Stomach (tissue), 9 donors: ENCODE measurements around the gene KLHL1. TPM values are rescaled to one million over a fixed set of nuclear protein-coding genes. Genes with fewer than 3 reads are reported as not detected.

ENCODE experiments used
- DNase-seq, 2 donors: peaks; one replicate each; pipeline versions ENCODE4 v3.0.0 to v3.0.0-alpha.2; 2013 to 2019
- H3K27ac ChIP-seq, 5 donors: fragments of 200-600 bp in 4 of 5; sonication (generic) in 4 of 5; one replicate each; pipeline ENCODE4 v1.5.1; 2013 to 2019; ENCODE audit warnings: mild to moderate bottlenecking in 1 of 5, moderate library complexity in 1 of 5
- H3K27me3 ChIP-seq, 3 donors: fragments of 200-600 bp; sonication (generic); one replicate each; pipeline ENCODE4 v1.5.1; 2017 to 2019; ENCODE audit warnings: mixed run types in 1 of 3
- H3K36me3 ChIP-seq, 4 donors: fragments of 200-600 bp; sonication (generic); 1 replicate in 3 of 4; 2 replicates in 1 of 4; pipeline ENCODE4 v1.5.1; 2016 to 2019
- H3K4me1 ChIP-seq, 4 donors: fragments of 200-600 bp; sonication (generic); one replicate each; pipeline ENCODE4 v1.5.1; 2016 to 2019
- H3K4me3 ChIP-seq, 4 donors: fragments of 200-600 bp; sonication (generic) in 3 of 4; one replicate each; pipeline ENCODE4 v1.5.1; 2016 to 2019; ENCODE audit warnings: mild to moderate bottlenecking in 1 of 4
- H3K9me3 ChIP-seq, 4 donors: fragments of 200-600 bp; sonication (generic); one replicate each; pipeline ENCODE4 v1.5.1; 2016 to 2019
- EP300 ChIP-seq: sonication (generic); formaldehyde crosslinking; IDR thresholded peaks from one replicate; pipeline ENCODE4 v1.6.1; 2017; ENCODE audit warnings: antibody characterized with exemption
- POLR2A ChIP-seq, 4 donors: fragments of 450-650 bp; IDR thresholded peaks; one replicate each; pipeline ENCODE4 v1.6.1; 2016; ENCODE audit warnings: antibody characterized with exemption in 4 of 4, control low read depth in 2 of 4, mild to moderate bottlenecking in 1 of 4, moderate library complexity in 1 of 4
- POLR2AphosphoS5 ChIP-seq, 3 donors: sonication (generic); formaldehyde crosslinking; IDR thresholded peaks; one replicate each; pipeline ENCODE4 v1.6.1; 2016; ENCODE audit warnings: antibody characterized with exemption in 3 of 3
- WGBS, 5 donors: extraction: QIAGEN DNeasy Blood & Tissue Kit in 3 of 5; methylation state at CpG; one replicate each; pipeline versions ENCODE4 v1.1.5 to v1.1.7; 2013 to 2018; 5-methylcytosine and 5-hydroxymethylcytosine counted together
- intact Hi-C: fragments of 100-400 bp; cut with DNase I; formaldehyde crosslinking; loops from one replicate; pipeline ENCODE4 v1.15.1; 2023; ENCODE audit warnings: low total_unique reads
- polyA plus RNA-seq, 3 donors: library from polyadenylated mRNA; stranded (reverse); fragments of 200-250 nt; gene quantifications; one replicate each; pipeline ENCODE4 v1.2.3, GENCODE V29; 2013
- small RNA-seq, 4 donors: library from RNA; depleted of rRNA; stranded (forward); fragments of <200 nt; gene quantifications; one replicate each; pipeline ENCODE3, GENCODE V24; 2016
- total RNA-seq, 5 donors: library from RNA; depleted of rRNA; stranded (reverse); fragments of >200 nt; gene quantifications; one replicate each; pipeline versions ENCODE4 v1.1.0 to v1.2.3, GENCODE V29; 2014 to 2016
- TF ChIP-seq, protein P1 (sequence below), 7 experiments: fragments of 450-650 bp in 4 of 7; fragments of 200-600 bp in 3 of 7; sonication (generic) in 3 of 7; IDR thresholded peaks; one replicate each; pipeline ENCODE4 v1.5.1; 2016 to 2019; ENCODE audit warnings: antibody characterized with exemption in 7 of 7, control low read depth in 2 of 7, mild to moderate bottlenecking in 1 of 7
- donor health status: healthy with polysubstance abuse.
- donor health status: Bipolar disorder and iron deficiency.
- donor health status: healthy.

Gene KLHL1
- total and polyA plus RNA-seq, 8 donors = 0.14 to 0.45 (median 0.37) TPM; not detected in 5

DNA sequence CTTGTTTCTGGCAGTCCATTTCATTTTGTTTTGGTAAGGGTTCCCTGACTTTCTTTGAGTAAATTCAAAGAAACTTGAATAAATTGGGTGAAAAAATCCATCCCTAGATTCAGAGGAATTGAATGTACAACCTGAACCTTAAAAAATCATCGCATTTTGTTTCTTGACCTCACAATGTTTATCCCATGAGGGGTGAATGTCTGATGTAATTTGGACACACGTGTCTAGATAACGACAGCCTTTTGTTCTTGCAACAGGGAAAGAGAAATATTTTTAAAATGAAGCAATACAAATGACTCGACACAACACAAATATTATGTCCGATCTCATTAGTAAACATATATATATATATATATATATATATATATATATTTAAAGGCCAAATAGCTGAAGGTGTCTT lies 453.9 kb downstream of the KLHL1 start:
- H3K36me3 ChIP-seq = no peaks in the 10 kb centered on the region
- H3K9me3 ChIP-seq = peaks cover 0 to 25% (median 4%) of the 10 kb centered on the region in 4 donors
- TF ChIP-seq POLR2A (IDR thresholded peaks at IDR 0.05) (no peak), EP300 (no peak), POLR2AphosphoS5 (IDR thresholded peaks at IDR 0.05) (no peak)
- TF ChIP-seq, protein P1, sequence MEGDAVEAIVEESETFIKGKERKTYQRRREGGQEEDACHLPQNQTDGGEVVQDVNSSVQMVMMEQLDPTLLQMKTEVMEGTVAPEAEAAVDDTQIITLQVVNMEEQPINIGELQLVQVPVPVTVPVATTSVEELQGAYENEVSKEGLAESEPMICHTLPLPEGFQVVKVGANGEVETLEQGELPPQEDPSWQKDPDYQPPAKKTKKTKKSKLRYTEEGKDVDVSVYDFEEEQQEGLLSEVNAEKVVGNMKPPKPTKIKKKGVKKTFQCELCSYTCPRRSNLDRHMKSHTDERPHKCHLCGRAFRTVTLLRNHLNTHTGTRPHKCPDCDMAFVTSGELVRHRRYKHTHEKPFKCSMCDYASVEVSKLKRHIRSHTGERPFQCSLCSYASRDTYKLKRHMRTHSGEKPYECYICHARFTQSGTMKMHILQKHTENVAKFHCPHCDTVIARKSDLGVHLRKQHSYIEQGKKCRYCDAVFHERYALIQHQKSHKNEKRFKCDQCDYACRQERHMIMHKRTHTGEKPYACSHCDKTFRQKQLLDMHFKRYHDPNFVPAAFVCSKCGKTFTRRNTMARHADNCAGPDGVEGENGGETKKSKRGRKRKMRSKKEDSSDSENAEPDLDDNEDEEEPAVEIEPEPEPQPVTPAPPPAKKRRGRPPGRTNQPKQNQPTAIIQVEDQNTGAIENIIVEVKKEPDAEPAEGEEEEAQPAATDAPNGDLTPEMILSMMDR (IDR thresholded peaks at IDR 0.05) = no peak
- no peak for DNase-seq
- no peak overlapping the region for H3K27ac ChIP-seq
- no peak overlapping the region for H3K4me3 ChIP-seq
- WGBS, 5 donors = 78 to 90% (median 85%) methylated on average over 5 of the region's 5 CpGs
- no peaks in the 10 kb centered on the region for H3K4me1 ChIP-seq
- no peaks in the 10 kb centered on the region for H3K27me3 ChIP-seq
- intact Hi-C loops = no loop called here

Small RNAs within 50 kb of the gene (small RNA-seq; reads per million reads assigned to genes)
- 0 reads per million in 4 donors for gene RNY3P10

Other genes starting within 250 kb of the KLHL1 start
- gene ATXN8OS, start 626 bp downstream of the KLHL1 start, total RNA-seq = not detected
- gene ATXN8OS, start 626 bp downstream of the KLHL1 start, polyA plus RNA-seq = not detected